Activated T-cell treated with anti-CD3 and anti-CD28 coated beads for 24 hours (primary cell): Measurements from ENCODE around the gene APOOL.

Source experiments
- DNase-seq: peaks from one replicate; pipeline ENCODE4 v3.0.0-alpha.2; 2020; ENCODE audit warnings: low read depth

APOOL gene

DNA sequence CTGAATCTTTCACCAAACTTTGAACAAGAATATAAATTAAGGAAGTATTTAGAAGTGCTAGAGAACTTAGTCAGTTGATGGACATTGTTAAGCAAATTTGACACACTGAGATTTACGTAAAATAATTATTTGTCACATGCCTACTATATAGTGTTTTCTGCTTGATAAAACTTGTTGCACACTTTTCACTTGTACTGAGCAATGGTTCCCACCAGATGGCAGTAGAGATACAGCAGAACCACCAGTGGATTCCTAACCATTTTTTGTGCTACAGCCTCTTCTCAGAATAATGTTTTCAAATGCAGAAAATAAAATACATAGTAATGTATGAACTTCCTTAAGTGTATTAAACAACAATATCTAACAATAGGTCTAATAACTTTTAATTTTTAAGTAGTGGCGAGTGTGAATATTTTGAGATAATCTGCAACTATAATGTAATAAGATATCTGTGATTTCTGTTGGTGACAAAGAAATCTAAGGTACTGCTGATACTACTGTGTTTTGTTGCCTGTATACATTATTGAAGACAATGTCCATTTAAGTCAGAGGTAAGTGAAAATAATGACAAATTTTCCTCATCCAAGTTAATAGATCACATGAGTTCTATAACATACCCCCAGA, 81.2 kb downstream of the APOOL start:
- DNase-seq = no peak

DNA sequence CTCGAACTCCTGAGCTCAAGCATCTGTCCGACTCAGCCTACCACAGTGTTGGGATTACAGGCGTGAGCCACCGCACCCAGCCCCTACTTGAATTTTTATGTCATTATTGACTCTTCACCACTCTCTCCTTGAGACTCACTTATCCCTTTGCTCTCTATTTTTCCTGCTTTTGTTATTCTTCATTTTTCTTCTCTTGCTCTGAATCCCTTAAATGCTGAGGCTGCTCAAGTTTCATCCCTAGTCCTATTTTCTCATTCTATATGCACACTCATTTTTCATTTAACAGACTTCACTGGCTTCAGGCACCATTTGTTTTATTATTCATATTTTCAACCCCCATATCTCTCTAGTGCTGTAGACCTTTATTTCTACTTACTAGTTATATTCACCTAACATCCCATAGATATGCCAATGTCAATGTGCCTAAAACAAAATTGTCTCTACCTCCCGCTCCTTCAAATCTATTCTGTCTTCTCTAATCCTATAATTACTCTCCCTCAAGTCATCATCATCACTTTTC, 85.7 kb downstream of the APOOL start:
- no peak for DNase-seq

DNA sequence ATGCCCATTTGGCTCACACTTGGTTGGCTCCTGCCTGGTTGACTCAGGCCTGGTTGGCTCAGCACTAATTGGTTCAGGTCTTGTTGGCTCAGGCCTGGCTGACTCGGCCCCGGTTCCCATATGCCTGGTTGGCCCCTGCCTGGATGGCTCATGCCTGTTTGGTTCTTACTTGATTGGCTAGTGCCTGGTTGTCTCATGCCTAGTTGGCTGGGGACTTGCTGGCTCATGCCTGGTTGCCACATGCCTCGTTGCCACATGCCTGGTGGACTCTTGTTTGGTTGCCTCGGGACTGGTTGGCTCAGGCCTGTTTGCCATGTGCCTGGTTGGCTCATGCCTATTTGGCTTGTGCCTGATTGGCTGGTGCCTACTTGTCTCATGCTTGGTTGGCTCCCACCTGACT, 103.7 kb downstream of the APOOL start:
- DNase-seq = no peak

DNA sequence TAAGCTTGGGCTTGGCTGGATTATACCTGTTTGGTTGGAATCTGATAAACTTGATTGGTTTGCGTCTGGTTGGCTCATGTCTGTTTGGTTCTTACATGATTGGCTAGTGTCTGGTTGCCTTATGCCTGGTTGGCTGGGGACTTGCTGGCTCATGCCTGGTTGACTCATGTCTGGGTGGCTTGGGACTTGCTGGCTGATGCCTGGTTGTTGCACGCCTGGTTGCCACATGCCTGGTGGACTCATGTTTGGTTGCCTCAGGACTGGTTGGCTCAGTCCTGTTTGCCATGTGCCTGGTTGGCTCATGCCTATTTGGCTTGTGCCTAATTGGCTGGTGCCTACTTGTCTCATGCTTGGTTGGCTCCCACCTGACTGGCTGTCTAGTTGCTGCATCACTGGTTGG, 104.5 kb downstream of the APOOL start:
- no peak for DNase-seq

DNA sequence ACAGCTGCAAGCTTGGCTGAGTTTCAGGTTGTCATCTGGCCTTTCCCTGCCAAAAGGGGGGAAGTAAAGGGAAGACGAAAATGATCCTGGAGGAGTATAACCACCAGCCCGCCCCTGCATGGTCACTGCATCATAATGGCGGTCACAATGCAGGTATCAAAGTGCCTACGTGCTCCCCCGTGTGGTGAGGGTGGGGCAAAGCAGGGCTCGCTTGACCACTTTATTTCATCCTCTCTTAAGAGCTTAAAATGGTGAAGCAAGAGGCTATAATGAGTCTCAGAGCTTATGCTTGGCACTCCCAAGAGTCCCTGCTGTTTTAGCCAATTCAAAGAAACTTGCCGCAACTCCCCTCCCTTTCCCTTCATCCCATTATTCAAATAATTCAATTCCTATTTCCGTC, 105.6 kb downstream of the APOOL start:
- no peak for DNase-seq

DNA sequence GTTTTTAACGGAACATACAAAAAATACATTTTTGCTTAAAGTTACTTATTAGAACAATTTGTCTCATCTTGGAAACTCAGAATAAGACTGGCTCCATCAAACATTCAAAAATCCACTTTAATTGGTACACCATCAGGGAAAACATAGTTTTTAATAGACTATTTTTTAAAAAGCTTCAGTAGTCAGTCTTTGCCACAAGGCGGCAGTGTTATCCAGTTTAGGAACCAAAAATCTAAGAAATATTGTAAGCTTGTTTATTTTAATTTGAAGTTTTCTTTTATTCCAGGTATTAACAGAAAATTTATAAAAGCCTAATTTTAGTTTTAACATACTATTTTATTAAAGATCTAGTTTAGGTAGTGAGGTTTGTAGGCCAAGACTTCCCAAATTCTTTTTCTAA, 107.7 kb downstream of the APOOL start:
- DNase-seq = no peak

DNA sequence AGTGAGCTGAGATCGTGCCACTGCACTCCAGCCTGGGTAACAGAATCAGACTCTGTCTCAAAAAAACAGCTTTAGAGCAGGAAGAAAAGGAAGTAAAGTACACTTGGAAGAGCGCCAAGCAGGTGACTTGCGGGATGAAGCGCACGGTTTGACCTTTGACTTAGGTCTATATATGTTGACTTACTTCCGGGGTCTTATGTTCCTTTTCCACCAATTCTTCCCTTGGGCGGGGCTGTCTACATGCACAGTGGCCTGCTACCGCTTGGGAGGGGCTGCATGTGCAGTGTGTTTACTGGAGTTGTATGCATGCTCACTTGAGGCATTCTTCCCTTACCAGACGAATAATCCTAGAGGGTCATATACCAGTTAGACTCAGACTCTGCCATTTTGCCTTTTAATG, 108.6 kb downstream of the APOOL start:
- DNase-seq = no peak

DNA sequence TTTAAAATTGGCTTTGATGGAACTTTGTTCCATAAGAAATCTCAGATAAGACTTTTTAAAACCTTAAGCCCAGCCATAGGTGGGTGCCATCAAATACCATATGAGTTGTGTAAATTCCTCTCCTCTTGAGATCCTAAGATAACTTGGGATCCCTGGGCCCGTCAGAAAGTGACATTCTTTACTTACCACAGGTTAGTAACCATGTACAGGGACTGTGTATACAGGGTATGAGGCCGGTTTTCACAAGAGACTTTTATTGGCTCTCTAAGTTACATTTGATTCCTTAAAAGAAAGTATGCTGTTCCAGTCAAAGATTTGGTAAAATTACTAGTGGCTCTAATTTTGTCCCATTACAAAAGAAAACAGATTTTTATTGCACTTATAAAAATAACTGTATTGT, 110.1 kb downstream of the APOOL start:
- no peak for DNase-seq

DNA sequence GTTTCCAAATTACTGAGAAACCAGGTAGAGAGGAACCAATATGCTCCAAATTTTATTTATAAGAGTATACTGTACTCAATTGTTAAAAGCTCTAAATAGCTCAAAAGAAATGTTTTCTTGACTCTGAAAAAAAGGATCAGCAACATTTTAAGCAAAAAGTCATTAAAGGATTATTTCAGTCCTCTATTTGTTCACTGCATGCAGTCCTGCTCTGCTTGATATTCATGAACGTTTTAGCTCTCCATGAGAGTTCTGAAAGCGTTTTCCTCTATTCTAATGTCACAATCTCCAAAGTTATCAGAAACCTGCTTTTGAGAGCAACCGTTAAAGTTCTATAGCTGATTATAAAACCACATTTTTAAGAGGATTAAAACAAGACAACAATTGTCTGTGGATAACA, 110.5 kb downstream of the APOOL start:
- DNase-seq = no peak

DNA sequence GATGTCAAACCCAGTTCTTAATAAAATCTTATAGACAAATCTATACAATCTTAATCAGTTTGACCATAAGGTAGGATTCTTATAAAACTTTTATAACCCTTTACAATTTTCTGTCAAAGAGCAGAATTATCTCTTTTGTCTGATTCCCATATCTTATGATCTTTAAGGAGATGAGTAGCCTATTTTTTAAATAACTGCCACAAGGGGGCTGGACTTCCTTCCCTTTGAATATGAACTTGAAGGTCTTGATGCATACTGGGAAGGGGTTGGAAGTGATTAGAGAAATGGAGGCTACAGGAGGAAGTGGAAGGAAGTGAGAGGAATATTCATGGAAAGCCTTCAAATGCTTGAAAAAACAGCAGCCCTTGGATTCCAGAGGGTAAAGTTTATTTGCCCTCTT, 111.1 kb downstream of the APOOL start:
- DNase-seq = no peak

DNA sequence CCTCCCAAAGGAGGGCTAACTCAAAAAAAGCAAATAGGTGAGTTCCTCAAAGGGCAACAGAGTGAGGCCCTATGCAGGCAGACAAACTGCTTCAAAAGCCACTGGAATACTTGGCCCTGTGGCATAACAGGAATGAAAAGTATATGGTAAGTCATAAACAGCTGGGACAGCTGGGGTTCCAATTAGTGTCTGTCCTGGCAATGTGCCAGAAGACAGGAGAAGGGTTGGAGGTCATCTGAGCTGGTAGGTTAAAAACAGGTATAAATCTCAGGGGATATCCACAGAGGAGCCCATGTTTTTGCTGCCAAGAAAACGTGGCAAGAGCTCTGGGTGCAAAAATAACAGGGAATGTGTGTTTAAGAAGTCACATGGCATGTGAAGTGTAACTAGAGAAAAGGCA, 111.6 kb downstream of the APOOL start:
- no peak for DNase-seq

DNA sequence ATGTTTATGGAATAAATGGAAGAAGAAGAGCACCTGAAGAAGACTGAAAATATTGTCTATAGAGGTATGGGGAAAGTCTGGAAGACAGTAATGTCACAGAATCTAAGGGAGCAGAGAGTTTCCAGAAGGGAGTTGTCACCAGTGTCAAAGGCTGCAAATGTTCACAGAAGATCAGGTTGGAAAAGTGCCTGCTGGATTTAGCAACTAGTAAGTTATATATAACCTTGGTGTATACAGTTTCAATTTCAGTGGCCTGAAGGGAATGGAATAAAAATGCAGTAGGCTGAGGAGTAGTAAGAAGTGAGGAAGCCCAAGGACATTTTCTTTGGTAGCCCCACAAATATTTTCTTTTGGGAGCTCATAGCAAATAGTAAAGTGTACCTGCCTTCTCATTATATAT, 132.7 kb downstream of the APOOL start:
- DNase-seq = no peak

DNA sequence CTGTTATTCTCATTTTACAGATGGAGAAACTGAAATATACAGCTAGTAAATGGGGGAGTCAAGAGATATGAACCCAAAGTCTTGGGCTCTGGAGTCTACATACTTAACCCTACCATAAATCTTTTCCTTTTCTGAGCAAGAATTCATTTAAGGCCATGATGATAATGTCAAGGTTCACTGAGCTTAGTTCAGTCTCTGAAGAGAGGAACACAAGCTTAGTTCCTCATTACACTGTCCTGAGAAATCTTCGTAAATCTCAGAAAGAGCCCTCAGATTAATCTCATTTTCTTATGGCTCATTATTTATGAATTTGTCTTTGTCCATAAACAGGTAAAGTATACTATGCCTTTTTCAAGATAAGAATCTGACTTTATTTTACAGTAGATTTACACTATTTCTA, 135.7 kb downstream of the APOOL start:
- no peak for DNase-seq

DNA sequence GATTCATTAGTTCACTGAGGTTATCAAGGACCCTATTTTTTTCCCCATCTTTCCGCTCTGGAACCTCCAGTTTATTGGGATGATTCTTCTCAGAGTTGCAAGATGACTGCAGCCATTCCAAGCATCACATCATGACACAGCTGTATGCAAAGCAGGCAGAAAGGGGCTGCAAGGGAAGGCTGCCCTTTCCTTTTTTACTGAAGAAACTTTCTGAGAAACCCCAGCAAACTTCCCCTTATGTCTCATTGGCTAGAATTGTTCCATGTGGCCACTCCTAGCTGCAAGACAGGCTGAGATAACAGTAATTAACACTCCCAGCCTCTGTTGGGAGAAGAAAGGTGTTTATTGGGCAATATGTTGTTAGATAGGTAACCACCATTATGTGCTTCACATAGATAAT, 137.3 kb downstream of the APOOL start:
- no peak for DNase-seq
